ENCODE results near the gene SORT1. TPM values are rescaled to one million over a fixed set of nuclear protein-coding genes. Genes with fewer than 3 reads are reported as not detected.
A peak's percentile ranks its signal among the peaks of the same experiment; 100 is the strongest.

The SORT1 gene
- total and polyA plus RNA-seq, 2 of the 8 experiments (the other 6 are each of a cell fraction or from before 2014, with no cell fraction given) = 18.7 to 69.6 TPM

DNA sequence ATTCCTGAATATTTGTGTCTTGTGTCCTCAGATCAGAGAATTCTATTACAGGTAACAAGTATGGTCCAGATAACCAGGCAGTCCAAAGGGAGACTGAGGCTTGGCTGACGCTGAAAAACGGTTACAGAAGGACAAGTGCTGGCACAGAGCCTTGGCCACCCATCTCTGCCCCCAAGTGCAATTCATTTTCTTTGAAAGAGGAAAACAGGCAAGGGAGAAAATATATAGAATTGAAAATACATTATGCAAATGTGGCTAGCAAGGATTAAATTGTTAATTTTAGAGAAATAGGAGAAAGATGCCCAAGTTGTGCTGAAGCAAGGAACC is 1.2 kb downstream of the SORT1 start:
- H3K4ac ChIP-seq (replicated peaks; ENCODE audit: insufficient read length, low read depth, low read length) = no peak overlapping the region
- peak overlapping the region; percentile 59 to 83 (median 73); a peak in 7 of 8 replicates for H3K4me3 ChIP-seq (ENCODE audit: extremely low read depth in 1 of 4, insufficient read depth in 2 of 4, low read depth in 3 of 4, low read length in 4 of 4)
- H3K23ac ChIP-seq (ENCODE audit: insufficient read length) = no peak overlapping the region
- no peak overlapping the region for H3K56ac ChIP-seq (replicated peaks; ENCODE audit: insufficient read length, low read depth, low read length)
- H4K20me1 ChIP-seq (replicated peaks in 1 of 2; ENCODE audit: control insufficient read depth in 1 of 2, insufficient read depth in 2 of 2, low read length in 2 of 2) = peaks cover 0 to 7% of the 10 kb centered on the region in 2 experiments
- H2BK12ac ChIP-seq (ENCODE audit: low read depth, low read length) = no peak overlapping the region
- H3K36me3 ChIP-seq (ENCODE audit: control insufficient read depth in 2 of 4, insufficient read depth in 4 of 4, low read length in 3 of 4) = no peaks in the 10 kb centered on the region; a peak in 1 of 8 replicates
- no peaks in the 10 kb centered on the region for H3K27me3 ChIP-seq (replicated peaks in 1 of 4; ENCODE audit: control insufficient read depth in 3 of 4, extremely low read depth in 1 of 4, insufficient read depth in 3 of 4, low read length in 3 of 4)
- H3K27ac ChIP-seq (ENCODE audit: low read depth, low read length) = no peak overlapping the region
- FAIRE-seq = no peak
- H3K4me1 ChIP-seq (replicated peaks in 1 of 4; ENCODE audit: control insufficient read depth in 3 of 4, insufficient read depth in 4 of 4, low read length in 3 of 4) = peaks cover 3 to 10% (median 7%) of the 10 kb centered on the region in 4 experiments; a peak in 6 of 7 replicates
- H3K23me2 ChIP-seq (ENCODE audit: low read depth, low read length) = peaks cover 8% of the 10 kb centered on the region
- H3K4me2 ChIP-seq (ENCODE audit: insufficient read depth in 1 of 2, low read depth in 2 of 2, low read length in 2 of 2) = peak overlapping the region; percentile 88 to 90
- peak overlapping the region in 2 of 4 experiments; percentile 26 to 56; a peak in 2 of 7 replicates for H3K9ac ChIP-seq (replicated peaks in 1 of 4; ENCODE audit: extremely low read depth in 1 of 4, low read depth in 3 of 4, low read length in 3 of 4)
- H3K79me1 ChIP-seq (ENCODE audit: low read depth, low read length) = no peaks in the 10 kb centered on the region
- H2AFZ ChIP-seq (ENCODE audit: low read length) = no peak overlapping the region
- no peak overlapping the region for H4K91ac ChIP-seq (replicated peaks; ENCODE audit: insufficient read length, low read length)
- CTCF ChIA-PET (ENCODE audit: partially characterized antibody) = interaction anchor here (0.5 to 7.5 kb wide), 6 partner anchors 10 to 475 kb away, joined by 3 to 113 read pairs (median 4); no protein-coding TSS in a partner anchor
- H3K14ac ChIP-seq (ENCODE audit: insufficient read length) = no peak overlapping the region
- no peak for DNase-seq (ENCODE audit: low read depth in 1 of 2, low spot score in 2 of 2)
- H2BK20ac ChIP-seq (ENCODE audit: low read length) = no peak overlapping the region
- H2BK5ac ChIP-seq (ENCODE audit: low read depth, low read length) = no peak overlapping the region
- no peak overlapping the region for H2AK5ac ChIP-seq (ENCODE audit: low read depth, low read length)
- WGBS, 2 experiments (ENCODE audit: extremely low coverage in 1 of 2, insufficient coverage in 1 of 2, insufficient read length in 1 of 2, insufficient replicate concordance in 2 of 2, low coverage in 1 of 2, low lambda C conversion rate in 2 of 2, missing lambda C conversion rate in 1 of 2) = 52% methylated on average over 2 of the region's 2 CpGs; no CpG with 5 or more reads in 1 of the 2 experiments
- H4K8ac ChIP-seq (ENCODE audit: extremely low read depth, insufficient read depth, low read length) = no peak overlapping the region
- H3K79me2 ChIP-seq (ENCODE audit: control insufficient read depth in 1 of 2, insufficient read depth in 2 of 2, low read length in 2 of 2) = peaks cover 0 to 53% of the 10 kb centered on the region in 2 experiments; a peak in 3 of 4 replicates
- H2BK15ac ChIP-seq (ENCODE audit: low read length) = no peak overlapping the region
- no peak overlapping the region for H2BK120ac ChIP-seq (replicated peaks; ENCODE audit: low read depth, low read length)
- H3K9me3 ChIP-seq (ENCODE audit: insufficient read depth in 2 of 2, low read depth in 1 of 2, low read length in 1 of 2) = no peaks in the 10 kb centered on the region
- POLR2A ChIA-PET (ENCODE audit: partially characterized antibody) = interaction anchor here (2.4 to 3.4 kb wide), 3 partner anchors 13 to 120 kb away, joined by 13 to 17 read pairs (median 13); partner anchors contain the start of gene MYBPHL
- no peak overlapping the region for H3K18ac ChIP-seq (ENCODE audit: extremely low read depth, low read length)
- no peak overlapping the region for H4K5ac ChIP-seq (ENCODE audit: insufficient read length, low read depth, low read length)
- TF ChIP-seq FOSL1 (IDR thresholded peaks at IDR 0.05; ENCODE audit: insufficient read depth, low read depth, low read length) = no peak
- TF ChIP-seq, protein P1, sequence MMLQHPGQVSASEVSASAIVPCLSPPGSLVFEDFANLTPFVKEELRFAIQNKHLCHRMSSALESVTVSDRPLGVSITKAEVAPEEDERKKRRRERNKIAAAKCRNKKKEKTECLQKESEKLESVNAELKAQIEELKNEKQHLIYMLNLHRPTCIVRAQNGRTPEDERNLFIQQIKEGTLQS (IDR thresholded peaks at IDR 0.05; ENCODE audit: insufficient read depth, low read depth, low read length) = no peak
- no peak for TF ChIP-seq KDM5A (IDR thresholded peaks at IDR 0.05; ENCODE audit: low read length)
- no peak for TF ChIP-seq TAF1 (IDR thresholded peaks at IDR 0.05; ENCODE audit: low read depth, low read length)
- no peak for TF ChIP-seq GTF2F1 (IDR thresholded peaks at IDR 0.05; ENCODE audit: borderline replicate concordance, low read depth, low read length)
- TF ChIP-seq TEAD4 (IDR thresholded peaks at IDR 0.05; ENCODE audit: low read depth, low read length) = no peak
- no peak for TF ChIP-seq KDM1A (IDR thresholded peaks at IDR 0.05; ENCODE audit: borderline replicate concordance, low read length)
- no peak for TF ChIP-seq NANOG (IDR thresholded peaks at IDR 0.05; ENCODE audit: insufficient read depth, low read depth, low read length, poor library complexity, severe bottlenecking)
- TF ChIP-seq, protein P2, sequence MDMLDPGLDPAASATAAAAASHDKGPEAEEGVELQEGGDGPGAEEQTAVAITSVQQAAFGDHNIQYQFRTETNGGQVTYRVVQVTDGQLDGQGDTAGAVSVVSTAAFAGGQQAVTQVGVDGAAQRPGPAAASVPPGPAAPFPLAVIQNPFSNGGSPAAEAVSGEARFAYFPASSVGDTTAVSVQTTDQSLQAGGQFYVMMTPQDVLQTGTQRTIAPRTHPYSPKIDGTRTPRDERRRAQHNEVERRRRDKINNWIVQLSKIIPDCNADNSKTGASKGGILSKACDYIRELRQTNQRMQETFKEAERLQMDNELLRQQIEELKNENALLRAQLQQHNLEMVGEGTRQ (IDR thresholded peaks at IDR 0.05; ENCODE audit: low read length) = no peak
- TF ChIP-seq SUZ12 (IDR thresholded peaks at IDR 0.05; ENCODE audit: low read length) = no peak
